Stimulated activated CD4-positive, alpha-beta T cell treated with anti-CD3 and anti-CD28 coated beads, Interleukin-12 subunit alpha, Interleukin-12 subunit beta, amount 100 ng/mL, for 48 hours (primary cell): ENCODE measurements around the gene LIN54.
"Not testable (repeated sequence)": the region's sequence is repeated elsewhere in the genome, so short reads cannot be mapped to it uniquely, and the experiment has no call there.

Experiments
- DNase-seq, 3 donors: peaks; one replicate each; pipeline ENCODE4 v3.0.0-alpha.2; 2020; ENCODE audit warnings: low read depth in 2 of 3, low spot score in 1 of 3

Gene LIN54

DNA sequence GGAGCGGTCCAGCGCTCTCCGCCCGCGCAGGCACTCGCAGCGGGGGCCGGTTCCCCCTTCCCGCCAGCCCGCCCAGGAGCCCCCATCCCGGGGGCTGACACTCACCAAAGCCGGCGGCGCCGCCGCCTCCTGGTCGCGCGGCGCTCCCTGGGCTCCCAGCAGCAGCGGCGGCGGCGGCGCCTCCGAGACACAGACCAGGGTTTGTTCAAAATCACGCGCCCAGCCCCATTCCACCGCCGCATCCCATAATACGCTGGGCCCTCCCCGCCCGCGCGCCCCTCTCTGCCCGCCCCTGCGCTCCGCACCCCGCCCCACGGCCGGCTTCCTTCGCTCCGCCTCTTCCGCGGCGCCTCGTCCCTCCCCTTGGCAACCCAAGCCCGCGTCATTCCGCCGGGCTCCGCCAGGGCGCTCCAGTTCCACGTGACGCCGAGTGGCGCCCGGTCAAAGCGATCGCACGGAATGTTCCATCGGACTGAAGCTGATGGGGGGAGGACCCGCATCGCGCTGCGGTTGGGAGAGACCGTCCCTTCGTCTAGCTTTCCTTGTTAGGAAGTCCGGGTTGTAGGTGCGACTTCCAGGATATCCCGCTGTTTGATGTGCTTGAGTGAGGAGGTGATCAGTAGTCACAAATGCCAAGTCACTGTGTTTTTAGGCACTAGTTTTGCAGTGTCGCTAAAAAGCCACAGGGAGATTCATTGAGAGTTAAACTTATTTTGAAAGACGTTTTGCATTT is 2.2 kb upstream of the LIN54 start:
- peak; percentile 94 to 96 (median 94) for DNase-seq

DNA sequence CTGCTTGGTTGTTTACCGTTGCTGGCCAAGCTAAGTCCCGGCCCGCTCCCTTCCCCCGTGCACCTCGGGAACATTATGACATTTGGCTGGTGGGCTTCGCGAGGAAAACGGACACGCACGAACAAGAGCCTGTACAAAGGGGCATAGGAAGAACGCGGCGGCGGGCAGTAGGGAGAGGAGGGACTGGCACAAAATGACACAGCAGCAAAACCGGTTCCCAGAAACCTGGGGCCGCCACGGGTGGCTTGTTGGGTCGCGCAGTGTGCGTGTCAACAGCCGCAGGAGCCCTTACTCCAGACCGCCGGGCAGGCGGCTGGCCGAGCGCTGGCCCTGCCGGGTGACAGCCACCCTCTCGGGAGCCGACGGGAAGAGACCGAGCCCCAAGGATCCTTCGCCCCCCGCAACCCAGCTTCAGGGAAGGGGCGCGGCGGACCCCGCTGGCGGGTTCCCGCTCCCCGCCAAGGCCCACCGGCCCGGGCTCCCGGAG is 1.6 kb upstream of the LIN54 start:
- DNase-seq = peak in 1 of 3 donors; percentile 33

DNA sequence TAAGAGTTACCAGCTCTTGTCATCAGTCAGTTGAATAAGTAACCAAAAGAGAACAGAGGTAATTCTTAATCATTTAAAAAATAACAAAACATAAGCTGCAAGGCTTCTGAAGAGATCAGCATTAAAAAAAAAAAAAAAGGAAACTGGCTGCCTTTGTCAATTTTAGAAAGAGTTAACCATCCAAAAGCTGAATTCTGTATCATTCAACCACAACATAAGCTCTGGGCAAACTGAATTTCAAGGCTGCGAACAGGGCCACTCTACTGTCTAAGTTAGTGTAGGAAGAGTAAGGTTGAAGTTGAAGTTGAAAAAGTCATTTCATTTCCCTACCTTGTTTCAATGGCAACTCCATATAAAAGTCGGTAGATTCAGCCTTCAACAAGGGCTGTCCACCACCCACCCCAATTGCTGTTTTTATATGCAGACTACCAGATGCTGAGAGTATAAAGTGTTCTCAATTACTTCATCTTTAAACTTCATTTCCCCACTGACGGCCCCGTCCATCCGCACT is 1.1 kb upstream of the LIN54 start:
- no peak for DNase-seq

DNA sequence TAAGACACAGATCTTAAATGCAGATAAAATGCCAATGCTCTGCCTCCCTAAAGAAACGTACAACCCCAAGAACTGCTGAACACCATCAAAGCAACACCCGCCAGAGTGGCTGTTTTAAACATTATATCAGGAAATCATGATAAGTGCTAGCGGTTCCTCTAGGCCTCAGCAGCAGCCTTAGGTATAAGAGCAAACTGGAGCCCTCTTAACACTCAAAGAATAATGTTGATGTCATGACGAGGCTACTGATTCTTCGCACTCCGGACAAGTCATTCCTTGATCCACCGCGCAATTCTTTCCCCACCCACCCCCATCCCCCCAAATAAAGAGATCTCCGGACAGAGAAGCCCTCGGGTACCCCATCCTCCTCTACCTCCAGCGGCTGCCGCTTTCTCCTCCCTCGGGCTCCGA is 507 bp downstream of the LIN54 start:
- no peak for DNase-seq

DNA sequence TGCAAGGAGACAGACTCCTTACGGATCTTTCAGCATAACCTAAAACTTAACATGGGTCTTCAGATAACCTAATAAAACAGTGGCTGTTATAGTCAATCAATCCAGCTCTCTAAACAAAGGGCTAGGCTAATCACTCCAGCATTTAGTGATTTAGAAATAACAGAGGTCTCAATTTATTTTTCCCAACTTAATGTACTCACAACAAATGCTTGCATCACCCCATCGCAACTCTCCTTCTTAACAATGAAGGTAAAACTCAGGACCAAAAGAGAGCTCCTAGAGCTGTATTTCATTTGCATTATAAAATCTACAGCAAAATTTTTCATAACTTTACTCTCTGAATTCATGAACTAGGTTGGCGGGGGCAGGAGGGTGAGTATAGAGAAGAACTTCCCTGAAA is 1.1 kb downstream of the LIN54 start:
- no peak for DNase-seq

DNA sequence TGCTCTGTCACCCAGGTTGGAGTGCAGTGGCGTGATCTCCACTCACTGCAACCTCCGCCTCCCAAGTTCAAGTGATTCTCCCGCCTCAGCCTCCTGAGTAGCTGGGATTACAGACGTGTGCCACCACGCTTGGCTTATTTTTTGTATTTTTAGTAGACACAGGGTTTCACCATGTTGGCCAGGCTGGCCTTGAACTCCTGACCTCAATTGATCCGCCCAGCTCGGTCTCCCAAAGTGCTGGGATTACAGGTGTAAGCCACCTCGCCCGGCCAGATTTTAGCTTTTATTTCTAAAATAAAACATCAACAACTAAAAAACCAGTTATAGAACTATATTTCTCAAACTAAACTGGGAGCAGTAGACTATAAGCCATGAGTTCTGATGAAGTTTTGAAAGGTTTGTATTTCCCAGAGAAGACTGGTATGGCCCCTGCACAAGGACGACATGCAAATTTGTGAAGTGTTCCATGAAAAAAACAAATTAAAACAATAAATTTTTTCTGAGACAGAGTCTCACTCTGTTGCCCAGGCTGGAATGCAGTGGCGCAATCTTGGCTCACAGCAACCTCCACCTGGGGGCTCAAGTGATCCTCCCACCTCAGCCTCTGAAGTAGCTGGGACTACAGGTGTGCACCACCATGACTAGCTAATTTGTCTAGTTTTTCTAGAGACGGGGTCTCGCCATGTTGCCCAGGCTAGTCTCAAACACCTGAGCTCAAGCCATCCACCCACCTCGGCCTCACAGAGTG is 7.4 kb downstream of the LIN54 start:
- not testable (repeated sequence) for DNase-seq

DNA sequence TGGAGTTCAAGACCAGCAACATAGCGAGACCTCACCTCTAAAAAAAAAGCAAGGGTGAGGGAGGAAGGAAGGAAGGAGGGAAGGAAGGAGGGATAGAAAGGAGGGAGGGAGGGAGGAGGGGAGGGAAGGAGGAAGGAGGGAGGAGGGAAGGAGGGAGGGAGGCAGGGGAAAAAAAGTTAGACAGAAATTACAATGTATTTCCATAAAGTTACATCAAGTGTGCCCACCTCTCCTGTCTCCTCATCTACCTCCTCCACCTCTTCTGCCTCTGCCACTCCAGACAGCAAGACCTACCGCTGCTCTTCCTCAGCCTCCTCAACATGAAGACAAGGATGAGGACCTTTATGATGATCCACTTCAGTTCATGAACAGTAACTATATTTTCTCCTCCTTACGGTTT is 8.3 kb downstream of the LIN54 start:
- no peak for DNase-seq

DNA sequence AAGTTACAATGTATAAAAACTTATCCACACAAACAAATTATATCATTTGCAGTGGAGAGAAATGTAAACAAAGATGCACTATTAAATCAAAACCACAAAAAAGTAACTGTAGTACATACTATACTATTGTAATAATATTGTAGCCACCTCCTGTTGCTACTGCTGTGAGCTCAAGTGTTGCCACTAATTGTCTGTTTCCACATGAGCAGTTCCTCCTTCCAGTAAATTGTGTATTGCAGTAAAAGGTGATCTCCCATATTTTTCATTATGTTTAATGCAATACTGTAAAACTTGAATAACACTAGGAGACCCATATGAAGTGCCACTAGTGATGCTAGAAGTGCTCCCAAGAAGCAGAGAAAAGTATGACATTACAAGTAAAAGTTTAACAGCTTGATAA is 11.7 kb downstream of the LIN54 start:
- no peak for DNase-seq

DNA sequence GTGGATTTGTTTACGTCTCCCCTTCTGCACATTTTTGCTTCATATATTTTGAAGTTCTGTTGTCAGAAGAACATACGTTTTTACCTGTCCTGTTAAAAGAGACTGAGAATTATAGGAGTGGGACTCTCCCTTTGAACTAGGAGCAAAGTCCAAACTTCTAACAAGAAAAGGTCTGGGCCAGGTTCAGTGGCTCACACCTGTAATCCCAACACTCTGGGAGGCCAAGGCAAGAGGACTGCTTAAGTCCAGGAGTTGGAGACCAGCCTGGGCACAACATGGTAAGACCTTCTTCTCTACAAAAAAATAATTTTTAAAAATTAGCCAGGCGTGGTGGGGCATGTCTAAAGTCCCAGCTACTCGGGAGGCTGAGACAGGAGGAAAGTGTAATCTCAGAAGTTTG is 15.8 kb downstream of the LIN54 start:
- DNase-seq = no peak

DNA sequence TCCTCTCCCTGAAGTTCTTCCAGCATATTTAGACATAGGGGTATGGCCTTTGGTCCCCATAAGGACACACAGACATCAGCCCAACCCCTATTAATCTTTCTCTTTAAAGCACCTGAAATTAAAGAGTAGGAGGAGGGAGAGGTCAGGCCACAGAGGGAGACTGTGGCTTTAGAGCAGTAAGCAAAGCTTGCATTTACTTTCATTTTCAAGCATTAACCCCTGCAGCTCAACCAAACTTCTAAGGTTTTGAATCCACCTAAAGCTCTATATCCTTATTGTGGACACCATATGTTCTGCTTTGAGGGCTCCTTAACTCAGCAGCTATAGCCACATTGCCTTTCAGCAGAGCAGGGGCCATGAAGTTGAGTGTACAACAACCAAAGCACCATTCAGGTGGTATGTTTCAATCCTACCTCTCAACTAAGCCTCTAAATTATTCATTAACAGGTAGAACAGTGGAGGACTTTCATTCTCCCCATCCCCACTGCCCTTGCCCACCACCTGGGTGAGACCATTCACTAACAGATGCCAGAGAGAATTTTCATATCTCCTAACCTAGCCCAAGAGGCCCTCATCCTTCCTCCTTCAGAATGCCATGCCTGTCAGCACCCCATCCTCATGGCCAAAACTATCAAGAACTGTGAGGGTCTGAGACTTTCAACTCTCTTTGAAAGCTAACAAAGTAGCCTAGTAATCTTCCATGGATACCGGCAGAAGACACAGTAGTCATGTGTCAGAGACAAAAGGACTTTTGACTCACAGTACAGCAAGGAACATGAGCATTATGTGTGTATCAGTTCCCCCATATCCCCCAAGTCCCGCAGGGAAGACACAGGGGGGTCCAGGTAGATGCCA is 20.8 kb downstream of the LIN54 start:
- no peak for DNase-seq

DNA sequence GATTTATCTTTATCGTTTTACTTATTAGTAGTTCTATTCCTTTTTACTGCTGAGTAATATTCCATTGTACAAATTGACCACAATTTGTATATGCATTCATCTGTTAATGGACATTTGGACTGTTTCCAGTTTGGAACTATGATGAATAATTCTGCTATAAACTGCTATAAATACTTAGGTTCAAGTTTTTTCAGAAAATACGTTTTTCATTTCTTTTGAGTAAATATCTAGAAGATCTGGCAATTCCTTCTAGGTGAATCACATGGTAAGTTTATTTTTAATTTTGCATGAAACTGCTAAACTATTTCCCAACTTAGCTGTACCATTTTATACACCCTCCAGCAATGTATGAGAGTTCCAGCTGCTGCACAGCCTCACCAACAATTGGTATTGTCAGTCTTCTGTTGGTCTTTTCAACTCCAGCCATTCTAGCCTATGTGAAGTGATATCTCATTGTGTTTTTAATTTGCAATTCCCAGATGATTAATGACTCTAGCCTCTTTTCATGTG is 22.2 kb downstream of the LIN54 start:
- no peak for DNase-seq

DNA sequence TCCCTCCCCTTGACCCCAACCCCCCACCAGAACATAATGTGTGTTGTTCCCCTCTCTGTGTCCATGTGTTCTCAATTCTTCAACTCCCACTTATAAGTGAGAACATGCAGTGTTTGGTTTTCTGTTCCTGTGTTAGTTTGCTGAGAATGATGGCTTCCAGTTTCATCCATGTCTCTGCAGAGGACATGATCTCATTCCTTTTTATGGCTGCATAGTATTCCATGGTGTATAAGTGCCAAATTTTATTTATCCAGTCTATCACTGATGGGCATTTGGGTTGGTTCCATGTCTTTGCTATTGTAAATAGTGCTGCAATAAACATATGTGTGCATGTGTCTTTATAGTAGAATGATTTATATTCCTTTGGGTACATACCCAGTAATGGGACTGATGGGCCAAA is 23.1 kb downstream of the LIN54 start:
- DNase-seq = not testable (repeated sequence)

DNA sequence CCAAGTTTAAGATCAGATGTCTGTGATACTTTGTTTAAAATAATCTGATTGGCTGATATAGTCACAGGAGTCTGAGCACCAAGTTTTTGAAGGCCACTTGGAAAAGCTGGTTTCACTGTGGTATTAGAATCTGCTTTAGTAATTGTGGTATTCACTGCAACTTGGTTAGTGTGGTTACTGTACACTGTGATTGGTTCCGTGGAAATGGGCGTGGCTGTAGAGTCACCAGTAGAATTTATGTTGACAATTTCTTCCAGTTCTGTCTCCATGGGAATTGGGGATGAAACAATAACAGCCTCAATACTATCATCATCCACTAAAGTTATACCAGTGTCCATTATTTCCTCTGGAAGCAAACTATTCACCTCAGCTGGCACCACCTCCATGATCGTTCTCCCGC is 26.2 kb downstream of the LIN54 start:
- peak in 1 of 3 donors; percentile 7 for DNase-seq

DNA sequence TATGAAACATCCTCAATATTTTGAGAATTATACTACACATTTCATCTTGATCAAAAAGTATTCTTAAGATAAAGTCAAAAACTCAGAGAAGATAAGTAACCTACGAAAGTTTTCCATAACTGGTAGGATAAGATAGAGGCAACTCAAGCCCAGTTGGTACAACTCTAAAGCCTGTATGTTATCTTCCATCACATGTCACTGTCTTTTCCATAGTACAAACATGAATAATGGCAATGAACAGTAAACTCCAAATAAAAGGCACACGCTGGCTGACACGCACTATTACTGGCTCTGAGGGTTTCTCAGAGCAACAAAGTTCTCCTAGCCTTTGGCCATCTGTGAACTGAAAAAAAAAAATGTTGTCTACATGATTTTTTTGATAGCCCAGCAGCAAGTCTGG is 27.2 kb downstream of the LIN54 start:
- DNase-seq = no peak

DNA sequence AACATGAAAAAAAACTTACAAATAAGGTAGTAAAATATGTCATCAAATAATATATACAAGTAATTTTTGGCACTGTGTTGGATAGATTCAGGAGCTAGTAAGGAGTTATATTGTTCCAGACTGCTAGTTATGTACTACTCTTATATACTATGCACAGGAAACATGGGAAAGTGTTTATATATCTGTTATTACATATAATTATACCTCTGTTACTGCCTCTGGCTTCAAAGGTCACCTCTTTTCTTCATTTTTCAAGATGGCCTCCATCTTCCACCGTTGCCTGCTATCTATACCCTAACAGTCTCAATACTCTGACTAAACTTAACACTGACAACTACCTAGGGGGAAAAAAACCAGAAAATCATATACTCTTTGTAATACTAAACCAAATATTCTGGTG is 29.5 kb downstream of the LIN54 start:
- no peak for DNase-seq

DNA sequence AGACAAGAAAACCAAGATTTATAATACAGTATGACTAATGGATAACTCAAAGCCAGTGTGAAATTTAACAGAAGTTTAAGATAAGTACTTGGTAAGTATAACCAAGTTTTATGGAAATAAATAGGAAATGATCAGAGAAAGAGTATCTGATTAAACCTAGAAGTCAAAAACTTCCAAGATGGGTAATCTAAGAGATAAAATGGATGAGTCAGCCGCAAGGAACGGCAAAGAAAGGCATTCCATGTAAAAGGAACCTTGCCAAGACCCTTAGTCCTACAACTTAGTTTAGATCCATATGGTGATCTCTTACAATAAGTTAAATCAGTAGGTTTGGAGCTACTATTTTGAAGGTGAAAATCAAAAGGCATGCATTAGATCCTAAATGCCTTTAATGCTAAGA is 34.8 kb downstream of the LIN54 start:
- DNase-seq = no peak

DNA sequence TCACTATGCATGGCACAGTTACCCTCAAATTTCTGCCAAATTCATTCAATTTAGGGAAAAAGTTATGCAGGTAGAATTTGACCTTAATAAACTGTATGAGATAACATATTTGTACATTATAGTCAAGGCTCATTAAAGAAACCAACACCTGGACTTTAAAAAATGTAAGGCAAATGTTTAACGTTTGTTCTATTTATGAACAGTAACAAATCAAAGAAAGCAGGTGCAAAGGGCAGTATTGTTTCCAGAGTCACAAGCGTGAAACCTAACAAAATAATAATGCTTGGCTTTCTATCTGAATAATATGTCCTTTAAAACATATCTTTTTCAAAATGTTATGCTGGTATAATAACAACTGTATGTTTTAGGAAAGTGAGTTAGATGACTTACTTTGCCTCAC is 41.2 kb downstream of the LIN54 start:
- DNase-seq = no peak

DNA sequence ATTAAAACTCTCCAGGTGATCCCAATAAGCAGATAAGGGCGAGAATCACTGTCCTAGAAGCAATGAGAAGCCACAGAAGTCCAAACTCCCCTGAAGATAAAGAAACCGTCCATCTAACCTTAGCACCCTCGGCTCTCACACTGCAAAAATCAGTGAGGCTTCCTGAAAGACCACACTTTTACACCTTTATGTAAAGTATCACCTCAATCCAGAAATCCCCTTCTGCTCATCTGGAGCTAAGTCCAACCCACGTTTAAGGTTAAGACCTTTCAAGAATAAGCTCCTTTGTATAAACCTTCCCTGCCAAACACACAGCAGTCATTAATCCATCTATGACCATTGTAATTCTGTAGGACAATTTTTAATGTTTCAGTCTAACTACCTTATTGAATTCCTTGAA is 41.7 kb downstream of the LIN54 start:
- no peak for DNase-seq

DNA sequence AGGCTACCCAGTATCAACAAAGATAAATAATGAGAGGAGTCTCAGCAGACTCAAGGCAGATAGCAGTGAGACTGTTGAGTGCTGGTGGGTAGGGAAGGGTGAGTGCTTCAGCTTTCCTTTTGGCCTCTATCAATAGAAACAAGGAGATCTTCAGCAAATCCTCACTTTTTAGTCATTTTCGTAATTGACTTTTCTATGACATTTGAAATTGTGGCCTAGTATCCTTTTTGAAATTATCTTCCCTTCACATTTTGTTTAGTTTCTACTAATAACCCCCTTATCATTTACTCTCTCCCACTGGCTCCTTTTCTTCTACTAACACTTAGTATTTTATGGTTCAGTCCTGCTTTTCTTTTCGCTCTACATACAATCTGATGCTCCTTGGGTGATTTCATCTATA is 44.9 kb downstream of the LIN54 start:
- no peak for DNase-seq

DNA sequence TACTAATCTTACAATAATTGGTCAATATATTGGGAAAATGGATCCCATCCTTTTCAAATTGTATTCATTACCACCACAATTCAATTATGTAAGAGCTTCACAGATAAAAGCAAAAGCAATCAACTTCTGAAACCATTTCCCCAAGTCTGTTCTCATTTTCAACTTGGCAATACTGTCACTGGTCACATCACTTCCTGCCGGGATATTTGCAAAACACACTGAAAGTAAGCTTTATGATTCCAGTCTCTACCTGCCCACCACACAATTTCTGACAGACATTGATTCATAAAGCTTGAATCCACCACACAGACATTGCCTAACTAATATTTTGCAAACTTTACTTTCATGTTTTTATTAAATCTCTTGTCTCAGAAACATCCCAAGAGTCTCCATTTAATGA is 53.6 kb downstream of the LIN54 start:
- no peak for DNase-seq

DNA sequence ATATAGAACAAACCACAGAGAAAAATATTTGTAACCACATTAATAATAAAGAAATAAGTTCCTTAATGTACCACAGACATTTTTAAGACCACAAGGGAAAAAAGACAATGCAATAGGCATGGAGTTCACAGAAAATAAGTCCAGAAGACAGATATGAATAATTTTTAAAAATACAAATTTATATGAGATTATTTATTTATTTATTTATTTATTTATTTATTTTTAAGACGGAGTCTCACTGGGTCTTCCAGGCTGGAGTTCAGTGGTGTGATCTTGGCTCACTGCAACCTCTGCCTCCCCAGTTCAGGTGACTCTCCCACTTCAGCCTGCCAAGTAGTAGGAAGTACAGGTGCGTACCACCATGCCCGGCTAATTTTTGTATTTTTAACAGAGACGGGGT is 56.4 kb downstream of the LIN54 start:
- no peak for DNase-seq
